HG02642 (cell line): ENCODE data around the gene SPON1.
"Not testable (repeated sequence)": the region's sequence is repeated elsewhere in the genome, so short reads cannot be mapped to it uniquely, and the experiment has no call there.

ENCODE experiments used
- ATAC-seq: cut with Tn5 transposase; IDR thresholded peaks from one replicate; pipeline ENCODE4 v1.9.1; 2021; ENCODE audit warnings: mild to moderate bottlenecking; ENCODE audit not compliant: unreplicated experiment, poor library complexity

The SPON1 gene

GRCh38 chr11:13962562-13963168 lies at the start of gene SPON1:
TSS of gene SPON1 (plus strand) at chr11:13962723. CDS start at chr11:13962905, 182 bp downstream.
- no peak for ATAC-seq

GRCh38 chr11:13917264-13917663 lies 45.3 kb upstream of the SPON1 start:
- ATAC-seq = no peak

GRCh38 chr11:13917904-13918303 lies 44.6 kb upstream of the SPON1 start:
- no peak for ATAC-seq

- no peak for ATAC-seq
Measured at GRCh38 chr11:13920756-13921155, 41.8 kb upstream of the SPON1 start.

DNA sequence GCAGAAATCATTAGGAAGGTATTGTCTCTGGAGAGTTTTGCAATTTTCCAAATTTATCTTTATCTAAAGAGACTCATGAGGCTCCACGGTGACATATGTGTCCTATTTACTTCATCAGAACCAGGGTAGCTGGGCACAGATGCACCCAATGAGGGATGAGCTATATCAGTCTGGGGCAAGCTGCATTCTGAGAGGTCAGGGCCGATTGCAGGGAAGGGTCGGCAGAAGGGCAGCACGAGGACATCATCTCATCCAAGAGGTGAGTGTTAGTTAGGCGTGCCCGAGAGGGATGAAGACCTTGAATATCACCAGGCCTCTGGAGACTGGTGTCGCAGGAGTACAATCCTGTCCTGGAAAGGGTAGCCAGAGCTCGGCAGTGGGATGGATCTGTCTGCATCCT lies 41.0 kb upstream of the SPON1 start:
- no peak for ATAC-seq

- ATAC-seq = no peak
Measured at GRCh38 chr11:13923182-13923581, 39.3 kb upstream of the SPON1 start.

DNA sequence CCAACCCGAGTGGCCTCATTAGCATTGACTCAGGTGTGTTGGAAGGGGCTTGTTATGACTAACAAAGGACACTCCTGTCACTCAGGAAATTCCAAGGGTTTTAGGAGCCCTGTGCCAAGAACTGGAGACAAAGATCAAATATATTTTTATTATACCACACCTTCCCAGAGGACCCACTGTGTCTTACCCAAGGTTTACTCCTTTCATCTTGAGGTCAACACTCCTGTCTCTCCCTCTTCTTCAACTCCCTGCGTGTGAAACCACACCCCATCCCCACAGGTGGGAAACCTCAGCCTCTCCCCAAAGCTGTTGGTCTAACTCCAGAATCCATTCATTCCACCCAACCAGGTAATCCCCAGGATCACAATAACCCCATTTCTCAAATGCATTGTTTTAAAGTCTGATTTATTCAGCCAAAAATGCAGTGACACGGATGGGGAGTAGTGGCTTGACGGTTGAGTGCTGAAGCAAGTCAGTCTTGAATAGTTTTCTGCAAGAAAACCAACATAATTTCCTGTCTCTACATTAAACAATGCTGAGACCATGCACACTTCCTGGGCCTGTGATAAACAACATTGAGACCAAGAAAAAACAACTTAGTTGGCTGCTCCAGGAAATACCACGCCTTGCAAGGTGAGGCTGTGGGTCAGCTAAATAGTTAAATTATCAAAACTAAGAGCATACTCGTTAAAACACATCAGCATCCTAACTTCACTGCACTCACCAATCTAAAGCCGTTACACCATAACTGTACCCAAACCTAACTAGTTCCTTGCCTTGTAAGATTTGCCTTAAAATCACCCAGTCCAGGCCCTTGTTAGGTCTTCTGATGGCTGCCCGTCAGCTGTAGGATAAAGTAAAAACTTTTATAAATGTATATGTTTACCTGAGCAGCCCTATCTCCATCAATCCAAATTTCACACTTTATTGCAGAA lies 38.5 kb upstream of the SPON1 start:
- no peak for ATAC-seq

GRCh38 chr11:13924801-13925327 lies 37.7 kb upstream of the SPON1 start:
- no peak for ATAC-seq

DNA sequence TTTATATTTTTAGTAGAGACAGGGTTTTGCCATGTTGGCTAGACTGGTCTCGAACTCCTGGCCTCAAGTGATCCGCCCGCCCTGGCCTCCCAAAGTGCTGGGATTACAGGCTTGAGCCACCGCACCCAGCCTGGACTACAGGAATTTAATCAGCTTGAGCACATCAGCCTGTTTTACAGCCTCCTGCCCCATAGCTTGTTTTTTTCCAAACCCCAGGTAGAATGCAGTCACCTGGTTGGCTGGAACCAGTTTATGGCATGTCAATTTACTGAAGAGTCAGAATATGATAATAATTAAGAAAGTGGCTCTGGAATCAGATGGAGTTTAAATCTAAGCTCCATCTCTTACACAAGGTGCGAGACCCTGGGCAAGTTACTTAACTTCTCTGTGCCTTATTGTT lies 36.2 kb upstream of the SPON1 start:
- not testable (repeated sequence) for ATAC-seq

GRCh38 chr11:13926981-13927380 lies 35.5 kb upstream of the SPON1 start:
- no peak for ATAC-seq

DNA sequence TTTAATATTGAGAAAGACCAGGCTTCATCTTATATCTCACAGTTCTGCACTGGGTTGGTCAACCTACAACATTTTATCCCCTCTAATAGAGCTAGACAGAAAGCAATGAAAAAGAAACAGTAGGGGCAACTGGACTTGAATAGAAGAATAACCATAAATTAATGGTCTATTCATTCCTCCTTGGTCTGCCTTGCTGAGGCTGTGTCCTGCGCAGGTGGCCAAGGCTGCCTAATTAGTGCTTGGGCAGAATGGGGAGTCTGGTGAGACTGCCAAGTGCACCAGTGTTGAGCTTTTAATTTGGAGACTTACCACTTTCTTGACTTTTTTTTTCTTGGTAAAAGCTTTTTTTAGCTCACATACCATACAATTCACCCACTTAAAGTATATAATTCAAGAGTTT lies 35.0 kb upstream of the SPON1 start:
- no peak for ATAC-seq

DNA sequence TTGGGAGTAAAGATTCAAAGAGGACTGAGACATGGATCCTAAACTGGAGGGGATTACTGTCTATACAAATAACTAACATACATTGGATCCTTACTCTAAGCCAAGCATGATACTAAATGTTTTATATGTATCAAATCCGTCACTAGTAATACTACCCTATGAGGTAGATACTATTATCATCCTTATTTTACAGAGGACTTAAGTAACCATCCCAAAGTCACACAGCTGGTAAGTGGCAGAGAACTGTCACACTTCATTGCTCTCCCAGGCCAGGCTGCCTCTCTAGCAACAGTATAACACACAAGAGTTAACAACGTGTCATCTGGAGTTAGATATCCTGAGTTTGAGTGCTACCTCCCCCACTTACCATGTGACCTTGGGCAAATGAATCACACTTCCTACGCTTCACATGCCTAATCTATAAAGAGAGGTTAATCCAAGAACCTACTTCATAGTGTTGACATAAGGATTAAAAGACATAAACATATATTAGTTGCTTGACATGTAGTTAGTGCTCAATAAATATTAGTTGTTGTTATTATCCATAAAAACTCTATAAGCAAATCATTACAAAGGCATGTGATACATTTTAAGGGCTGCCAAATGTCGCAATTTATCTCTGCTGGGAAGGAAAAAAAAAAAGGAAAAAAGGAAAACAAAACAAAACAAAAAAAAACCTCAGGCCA lies 33.8 kb upstream of the SPON1 start:
- ATAC-seq = no peak

GRCh38 chr11:13929395-13929891 lies 33.1 kb upstream of the SPON1 start:
- ATAC-seq = no peak

DNA sequence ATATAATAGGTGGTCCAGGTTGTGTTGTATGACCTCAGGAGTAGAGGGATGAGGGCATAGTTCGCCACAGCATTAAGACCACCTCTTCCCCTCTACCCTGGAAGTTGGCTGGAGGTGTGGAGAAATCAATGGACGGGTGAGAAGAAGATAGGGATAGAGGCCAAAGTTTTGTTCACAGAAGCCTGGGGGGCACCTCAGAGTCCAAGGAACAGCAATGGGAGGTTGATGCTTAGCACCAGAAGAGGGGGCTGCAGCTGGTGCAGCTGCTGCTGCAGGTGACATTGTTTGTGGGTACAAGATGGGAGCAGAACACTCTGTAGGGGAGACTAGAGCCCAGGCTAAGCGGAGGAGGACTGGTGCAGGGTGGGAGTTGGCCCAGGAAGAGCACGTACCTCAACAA lies 31.2 kb upstream of the SPON1 start:
- no peak for ATAC-seq

DNA sequence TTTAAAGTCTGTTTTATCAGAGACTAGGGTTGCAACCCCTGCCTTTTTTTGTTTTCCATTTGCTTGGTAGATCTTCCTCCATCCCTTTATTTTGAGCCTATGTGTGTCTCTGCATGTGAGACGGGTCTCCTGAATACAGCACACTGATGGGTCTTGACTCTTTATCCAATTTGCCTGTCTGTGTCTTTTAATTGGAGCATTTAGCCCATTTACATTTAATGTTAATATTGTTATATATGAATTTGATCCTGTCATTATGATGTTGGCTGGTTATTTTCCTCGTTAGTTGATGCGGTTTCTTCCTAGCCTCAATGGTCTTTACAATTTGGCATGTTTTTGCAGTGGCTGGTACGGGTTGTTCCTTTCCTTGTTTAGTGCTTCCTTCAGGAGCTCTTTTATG lies 25.4 kb upstream of the SPON1 start:
- ATAC-seq = not testable (repeated sequence)

DNA sequence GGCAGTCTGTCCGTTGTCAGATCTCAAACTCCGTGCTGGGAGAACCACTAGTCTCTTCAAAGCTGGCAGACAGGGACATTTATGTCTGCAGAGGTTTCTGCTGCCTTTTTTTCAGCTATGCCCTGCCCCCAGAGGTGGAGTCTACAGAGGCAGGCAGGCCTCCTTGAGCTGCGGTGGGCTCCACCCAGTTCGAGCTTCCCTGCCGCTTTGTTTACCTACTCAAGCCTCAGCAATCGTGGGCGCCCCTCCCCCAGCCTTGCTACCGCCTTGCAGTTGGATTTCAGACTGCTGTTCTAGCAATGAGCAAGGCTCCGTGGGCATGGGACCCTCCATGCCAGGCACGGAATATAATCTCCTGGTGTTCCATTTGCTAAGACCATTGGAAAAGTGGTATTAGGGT lies 23.7 kb upstream of the SPON1 start:
- not testable (repeated sequence) for ATAC-seq

GRCh38 chr11:13939961-13940906 lies 22.3 kb upstream of the SPON1 start:
- no peak for ATAC-seq

GRCh38 chr11:13940907-13941256 lies 21.6 kb upstream of the SPON1 start:
- no peak for ATAC-seq

DNA sequence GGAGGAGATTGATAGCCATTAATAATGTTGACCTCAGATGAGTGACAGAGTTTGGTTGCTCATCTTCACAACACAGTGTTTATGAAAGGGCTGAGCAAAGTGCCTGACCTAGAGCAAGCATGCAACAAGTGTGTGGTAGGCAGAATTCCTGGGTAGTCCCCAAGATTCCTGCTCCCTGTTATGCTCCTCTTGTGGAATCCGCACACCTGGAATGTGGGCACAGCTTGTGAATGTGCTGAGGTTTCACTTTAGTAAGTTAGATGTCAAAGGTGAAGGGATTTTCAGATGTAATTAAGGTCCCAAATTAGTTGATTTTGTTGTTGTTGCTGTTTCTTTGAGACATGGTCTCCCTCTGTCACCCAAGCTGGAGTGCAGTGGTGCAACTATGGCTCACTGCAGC lies 20.7 kb upstream of the SPON1 start:
- no peak for ATAC-seq

GRCh38 chr11:13942378-13942777 lies 20.1 kb upstream of the SPON1 start:
- no peak for ATAC-seq
